SU-DHL-6 (cell line): ENCODE data around the gene RHOA.
"Not testable (repeated sequence)": the region's sequence is repeated elsewhere in the genome, so short reads cannot be mapped to it uniquely, and the experiment has no call there.

Source experiments
- H2AFZ ChIP-seq: fragments of 200-600 bp; sonication (generic); 2 replicates; pipeline ENCODE4 v1.6.1; 2014; ENCODE audit warnings: low read depth, mild to moderate bottlenecking, moderate library complexity, mixed read lengths, antibody characterized with exemption, low read length; ENCODE audit not compliant: severe bottlenecking
- H3F3A ChIP-seq: fragments of 200-600 bp; shearing (Covaris generic); 2 replicates; pipeline ENCODE4 v1.6.0; 2016; ENCODE audit warnings: antibody characterized with exemption, mild to moderate bottlenecking; ENCODE audit not compliant: insufficient read depth
- H3K27ac ChIP-seq: fragments of 200-600 bp; sonication (generic); 2 replicates; pipeline ENCODE4 v1.5.1; 2016; ENCODE audit warnings: low read depth, mild to moderate bottlenecking, low read length, moderate library complexity, mixed read lengths
- H3K27me3 ChIP-seq: fragments of 200-600 bp; sonication (generic), shearing (Covaris generic); 2 replicates; pipeline ENCODE4 v1.6.0; 2014; ENCODE audit warnings: mild to moderate bottlenecking, low read length
- H3K36me3 ChIP-seq: fragments of 200-600 bp; sonication (generic); 2 replicates; pipeline ENCODE4 v1.6.1; 2014; ENCODE audit warnings: mild to moderate bottlenecking, low read length, mixed read lengths
- H3K4me2 ChIP-seq: fragments of 300-600, 200-600 bp; shearing (Covaris generic), sonication (generic); 2 replicates; pipeline ENCODE4 v1.6.0; 2014; ENCODE audit warnings: low read length, low read depth, mild to moderate bottlenecking; ENCODE audit not compliant: poor library complexity, severe bottlenecking
- H3K4me3 ChIP-seq: fragments of 200-600 bp; sonication (generic); 2 replicates; pipeline ENCODE4 v1.5.1; 2014; ENCODE audit warnings: antibody characterized with exemption, low read length, mild to moderate bottlenecking, mixed read lengths; ENCODE audit not compliant: insufficient read depth, poor library complexity, severe bottlenecking
- H3K79me2 ChIP-seq: fragments of 200-600 bp; sonication (generic); 2 replicates; pipeline ENCODE4 v1.6.1; 2014; ENCODE audit warnings: mild to moderate bottlenecking, low read length, moderate library complexity; ENCODE audit not compliant: insufficient read depth
- H3K9ac ChIP-seq: fragments of 200-600 bp; sonication (generic); 2 replicates; pipeline ENCODE4 v1.7.0; 2014; ENCODE audit warnings: mild to moderate bottlenecking, low read length
- H3K9me2 ChIP-seq: fragments of 200-600 bp; sonication (generic); replicated peaks from 2 replicates; pipeline ENCODE4 v1.6.1; 2014; ENCODE audit warnings: low read length; ENCODE audit not compliant: insufficient read depth
- H3K9me3 ChIP-seq: fragments of 200-600 bp; sonication (generic); 2 replicates; pipeline ENCODE4 v1.6.1; 2014; ENCODE audit warnings: low read length, mixed read lengths; ENCODE audit not compliant: insufficient read depth
- H4K20me1 ChIP-seq: fragments of 200-600 bp; sonication (generic); 2 replicates; pipeline ENCODE4 v1.6.1; 2014; ENCODE audit warnings: low read depth, mild to moderate bottlenecking, antibody characterized with exemption, low read length, moderate library complexity, mixed read lengths
- CTCF ChIP-seq: fragments of 200-600 bp; sonication (generic); IDR thresholded peaks from one replicate; pipeline ENCODE4 v1.5.1; 2017; ENCODE audit warnings: antibody characterized with exemption, mild to moderate bottlenecking, low read length, moderate library complexity; ENCODE audit not compliant: insufficient read depth, poor library complexity, severe bottlenecking
- EZH2phosphoT487 ChIP-seq: fragments of 200-600 bp; sonication (generic), shearing (Covaris generic); conservative IDR thresholded peaks from 2 replicates; pipeline ENCODE4 v1.6.1; 2018; ENCODE audit warnings: mild to moderate bottlenecking, antibody characterized with exemption, low read length, moderate library complexity, mixed read lengths

RHOA gene

DNA sequence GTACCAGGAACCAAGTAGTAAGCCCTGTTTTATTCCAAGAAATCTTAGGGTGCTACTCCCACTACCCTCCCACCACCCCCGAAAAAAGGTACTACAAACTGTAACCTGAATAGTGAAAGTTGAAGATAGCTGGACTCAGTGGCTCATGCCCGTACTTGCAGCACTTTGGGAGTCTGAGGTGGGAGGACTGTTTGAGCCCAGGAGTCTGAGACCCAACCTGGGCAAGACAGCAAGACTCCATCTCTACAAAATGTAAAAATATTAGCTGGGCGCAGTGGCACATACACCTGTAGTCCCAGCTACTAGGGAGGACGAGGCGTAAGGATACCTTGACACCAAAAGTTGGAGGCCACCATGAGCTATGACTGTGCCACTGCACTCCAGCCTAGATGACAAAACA is 7.9 kb downstream of the RHOA start:
- H3K36me3 ChIP-seq = no peaks in the 10 kb centered on the region; the same call in 1 of the 2 replicates
- H3K4me2 ChIP-seq = no peak overlapping the region

GRCh38 chr3:49401766-49402165 is 10.0 kb downstream of the RHOA start:
- Histone ChIP-seq H3K27ac (no peak overlapping the region), H3K9me2 (no peaks in the 10 kb centered on the region), H3F3A (peaks cover 9% of the 10 kb centered on the region; the same call in 1 of the 2 replicates), H3K9me3 (no peaks in the 10 kb centered on the region), H3K4me3 (no peak overlapping the region), H3K36me3 (no peaks in the 10 kb centered on the region; the same call in 1 of the 2 replicates), H3K79me2 (peaks cover 100% of the 10 kb centered on the region), H3K27me3 (no peaks in the 10 kb centered on the region), H3K9ac (no peak overlapping the region), H2AFZ (no peak overlapping the region), H4K20me1 (peaks cover 58% of the 10 kb centered on the region; the same call in 1 of the 2 replicates), H3K4me2 (no peak overlapping the region)
- no peak for TF ChIP-seq CTCF
- TF ChIP-seq EZH2phosphoT487 = no peak

More for the DNA sequence above, 7.9 kb downstream of the RHOA start:
- TF ChIP-seq EZH2phosphoT487 (no peak), CTCF (no peak)
- Histone ChIP-seq H4K20me1 (peaks cover 54% of the 10 kb centered on the region; the same call in 1 of the 2 replicates), H3F3A (peaks cover 9% of the 10 kb centered on the region; the same call in 1 of the 2 replicates), H3K27me3 (no peaks in the 10 kb centered on the region), H3K4me3 (no peak overlapping the region), H2AFZ (no peak overlapping the region), H3K79me2 (peaks cover 100% of the 10 kb centered on the region), H3K27ac (no peak overlapping the region), H3K9me2 (no peaks in the 10 kb centered on the region), H3K9ac (no peak overlapping the region), H3K9me3 (no peaks in the 10 kb centered on the region)

GRCh38 chr3:49399461-49399860 is 12.3 kb downstream of the RHOA start:
- no peak overlapping the region for H2AFZ ChIP-seq
- no peak overlapping the region for H3K27ac ChIP-seq
- H3F3A ChIP-seq = peaks cover 6% of the 10 kb centered on the region; the same call in 1 of the 2 replicates
- H3K4me2 ChIP-seq = no peak overlapping the region
- H3K4me3 ChIP-seq = no peak overlapping the region
- H3K79me2 ChIP-seq = peaks cover 100% of the 10 kb centered on the region
- no peaks in the 10 kb centered on the region for H3K27me3 ChIP-seq
- H3K9me3 ChIP-seq = no peaks in the 10 kb centered on the region
- H3K36me3 ChIP-seq = no peaks in the 10 kb centered on the region
- no peak for TF ChIP-seq CTCF
- H3K9ac ChIP-seq = no peak overlapping the region
- H3K9me2 ChIP-seq = no peaks in the 10 kb centered on the region
- H4K20me1 ChIP-seq = peaks cover 57% of the 10 kb centered on the region; the same call in 1 of the 2 replicates

DNA sequence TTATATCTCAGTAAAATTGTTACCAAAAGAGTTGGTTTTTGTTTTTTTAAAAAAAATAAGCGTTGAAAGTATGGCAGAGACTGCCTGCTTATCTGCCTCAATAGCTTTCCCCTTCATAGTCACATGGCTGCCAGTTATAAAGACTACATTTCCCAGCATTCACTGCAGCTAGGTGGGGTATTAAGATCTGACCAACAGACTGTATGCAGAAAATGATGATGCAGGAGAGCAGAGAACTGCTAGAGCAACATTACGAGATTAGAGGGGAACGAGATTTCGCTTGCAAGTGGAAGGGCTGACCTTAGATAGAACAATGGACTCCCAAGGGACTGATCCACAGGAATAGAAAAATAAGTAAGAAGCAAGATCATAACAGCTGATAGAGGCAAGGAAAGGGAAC is 14.3 kb downstream of the RHOA start:
- Histone ChIP-seq H3K36me3 (no peaks in the 10 kb centered on the region), H3K79me2 (peaks cover 98% of the 10 kb centered on the region), H3F3A (peaks cover 5% of the 10 kb centered on the region; the same call in 1 of the 2 replicates), H3K27ac (no peak overlapping the region), H3K9me2 (no peaks in the 10 kb centered on the region), H3K9ac (no peak overlapping the region), H2AFZ (no peak overlapping the region), H4K20me1 (peaks cover 53% of the 10 kb centered on the region; the same call in 1 of the 2 replicates), H3K4me2 (no peak overlapping the region), H3K9me3 (no peaks in the 10 kb centered on the region), H3K27me3 (no peaks in the 10 kb centered on the region), H3K4me3 (no peak overlapping the region)
- no peak for TF ChIP-seq CTCF
- TF ChIP-seq EZH2phosphoT487 = no peak

DNA sequence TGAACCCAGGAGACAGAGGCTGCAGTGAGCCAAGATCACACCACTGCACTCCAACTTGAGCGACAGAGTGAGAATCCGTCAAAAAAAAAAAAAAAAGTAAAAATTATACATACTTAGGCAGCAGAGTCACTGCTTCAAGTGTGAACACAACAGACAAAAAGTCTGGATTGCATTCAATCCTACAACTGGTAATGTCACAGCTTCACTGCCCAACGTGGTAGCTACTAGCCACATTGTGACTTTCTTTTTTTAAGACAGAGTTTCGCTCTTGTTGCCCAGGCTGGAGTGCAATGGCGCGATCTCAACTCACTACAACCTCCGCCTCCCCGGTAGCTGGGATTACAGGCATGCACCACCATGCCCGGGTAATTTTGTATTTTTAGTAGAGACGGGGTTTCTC is 20.5 kb downstream of the RHOA start:
- not testable (repeated sequence) for H3F3A ChIP-seq, H3K27ac ChIP-seq, H2AFZ ChIP-seq, H3K4me3 ChIP-seq, H3K9me2 ChIP-seq, H3K9ac ChIP-seq, H3K9me3 ChIP-seq, H3K36me3 ChIP-seq, H3K27me3 ChIP-seq, H3K4me2 ChIP-seq
- H4K20me1 ChIP-seq = peaks cover 24% of the 10 kb centered on the region
- H3K79me2 ChIP-seq = peaks cover 97% of the 10 kb centered on the region
